GM19035 (cell line): ENCODE data around the gene KCNF1.

Experiments used
- ATAC-seq: cut with Tn5 transposase; IDR thresholded peaks from one replicate; pipeline ENCODE4 v1.9.1; 2021; ENCODE audit not compliant: unreplicated experiment

KCNF1 gene

GRCh38 chr2:10918661-10919409 lies 7.1 kb downstream of the KCNF1 start:
- ATAC-seq, result no peak

- ATAC-seq, result no peak
These were observed 7.7 kb downstream of the KCNF1 start for GRCh38 chr2:10919410-10919770.

DNA sequence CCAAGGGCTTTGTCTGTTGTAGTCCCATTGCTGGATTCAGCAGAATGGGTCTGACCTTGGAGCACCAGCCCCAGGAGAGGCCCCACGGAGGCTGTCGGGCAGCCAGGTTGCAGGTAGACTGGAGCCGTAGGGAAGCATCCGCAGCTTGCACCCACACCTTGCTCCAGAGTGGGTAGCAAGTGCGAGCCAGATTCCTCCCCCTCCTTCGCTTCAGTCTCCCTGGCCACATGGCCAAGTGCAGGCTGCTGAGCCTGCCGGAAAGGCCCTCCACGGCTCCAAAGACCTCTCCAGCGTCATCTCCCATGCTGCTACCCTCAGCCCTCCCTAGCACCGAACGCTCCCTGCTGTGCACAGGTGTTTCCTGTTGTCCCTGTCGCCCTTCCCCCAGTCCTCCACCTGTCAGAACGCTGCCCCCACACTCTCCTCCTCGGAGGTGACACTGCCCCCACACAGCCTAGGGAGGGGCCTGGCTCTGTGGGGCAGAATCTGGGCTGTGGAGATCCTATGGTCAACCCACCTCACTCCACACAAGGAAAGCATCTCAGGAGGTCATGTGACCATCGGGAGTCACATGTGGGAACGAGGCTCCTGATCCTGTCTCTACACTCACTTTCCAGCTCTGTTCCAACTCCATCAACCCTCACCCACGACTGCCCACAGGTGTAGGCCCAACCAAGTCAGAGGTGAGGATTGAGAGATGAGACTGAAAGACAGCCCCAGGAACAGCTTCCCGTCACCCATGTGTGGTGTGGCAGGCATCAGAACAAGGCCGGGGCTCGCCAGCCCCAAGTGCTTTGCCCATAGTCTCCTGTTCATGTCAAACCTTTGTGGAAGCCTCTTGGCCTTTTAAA lies 8.3 kb downstream of the KCNF1 start:
- no peak for ATAC-seq

GRCh38 chr2:10920764-10921388 lies 9.1 kb downstream of the KCNF1 start:
- ATAC-seq, result no peak

GRCh38 chr2:10921525-10921924 lies 9.8 kb downstream of the KCNF1 start:
- no peak for ATAC-seq

DNA sequence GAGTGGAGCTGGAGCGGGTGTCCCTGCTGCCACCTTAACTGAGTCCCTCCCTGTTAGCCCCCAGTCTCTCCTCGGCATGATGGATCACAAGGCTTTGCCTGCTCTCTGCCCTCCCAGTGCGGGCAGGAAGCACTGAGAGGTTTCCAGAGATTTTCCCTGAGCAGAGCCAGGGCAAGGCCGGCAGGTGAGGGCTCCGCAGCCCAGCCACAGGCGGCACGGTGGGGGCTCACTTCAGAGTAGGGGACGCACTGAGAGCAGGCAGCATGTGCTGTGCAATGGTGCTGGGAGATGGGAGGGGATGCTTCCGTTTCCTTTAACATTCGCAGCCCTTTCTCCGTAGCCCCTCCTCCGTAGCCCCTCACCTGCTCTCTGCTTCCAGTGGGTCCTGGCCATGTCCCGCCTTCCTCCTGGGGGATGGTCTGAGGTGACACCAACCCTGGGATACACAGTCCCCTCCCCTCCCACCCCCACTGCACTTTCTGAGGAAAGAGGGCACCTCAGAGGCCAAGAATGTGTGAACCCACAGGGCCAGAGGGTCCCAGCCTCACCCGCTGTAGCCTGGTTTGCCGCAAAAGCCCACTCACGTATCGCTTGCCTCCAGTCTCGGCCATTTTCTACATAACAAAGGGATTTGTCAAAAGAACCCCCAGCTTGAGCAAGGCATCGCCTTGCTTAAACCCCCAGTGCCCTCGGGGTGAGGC lies 10.7 kb downstream of the KCNF1 start:
- ATAC-seq, result no peak

GRCh38 chr2:10923008-10923375 lies 11.3 kb downstream of the KCNF1 start:
- no peak for ATAC-seq

- ATAC-seq, result no peak
These were observed 12.2 kb downstream of the KCNF1 start for GRCh38 chr2:10923965-10924364.

GRCh38 chr2:10924441-10924840 lies 12.7 kb downstream of the KCNF1 start:
- no peak for ATAC-seq

- ATAC-seq, result no peak
These were observed 13.1 kb downstream of the KCNF1 start for GRCh38 chr2:10924859-10925258.

DNA sequence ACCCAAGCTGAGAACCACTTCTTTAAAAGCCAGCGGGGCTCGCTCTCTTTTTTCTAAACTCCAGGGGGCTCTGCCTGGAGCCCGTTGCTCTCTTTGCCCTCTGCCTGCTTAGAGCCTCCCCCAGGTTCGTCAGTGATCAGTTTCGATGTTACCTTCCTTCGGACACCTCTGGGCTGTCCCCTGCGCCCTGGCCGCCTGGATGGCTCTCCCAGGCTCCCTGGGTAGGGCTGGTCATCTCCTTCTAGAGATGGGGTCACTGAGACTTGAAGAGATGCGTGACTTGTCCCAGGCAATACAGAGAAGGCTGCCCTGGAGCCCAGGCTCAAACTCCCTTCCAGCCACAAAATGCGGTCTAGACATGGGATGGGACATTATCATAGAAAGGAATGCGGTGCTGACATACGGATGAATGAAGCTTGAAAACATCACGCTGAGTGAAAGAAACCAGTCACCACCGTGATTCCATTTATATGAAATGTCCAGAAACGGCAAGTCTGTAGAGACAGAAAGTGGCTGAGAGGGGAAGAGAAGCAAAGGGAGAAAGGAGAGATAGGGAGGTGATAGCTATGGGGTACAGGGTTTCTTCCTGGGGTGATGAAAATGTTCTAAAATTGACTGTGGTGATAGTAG lies 14.6 kb downstream of the KCNF1 start:
- ATAC-seq, result no peak

GRCh38 chr2:10930721-10931516 lies 19.2 kb downstream of the KCNF1 start:
- no peak for ATAC-seq

- no peak for ATAC-seq
These were observed 20.0 kb downstream of the KCNF1 start for GRCh38 chr2:10931710-10932255.

GRCh38 chr2:10932345-10933151 lies 20.8 kb downstream of the KCNF1 start:
- no peak for ATAC-seq

DNA sequence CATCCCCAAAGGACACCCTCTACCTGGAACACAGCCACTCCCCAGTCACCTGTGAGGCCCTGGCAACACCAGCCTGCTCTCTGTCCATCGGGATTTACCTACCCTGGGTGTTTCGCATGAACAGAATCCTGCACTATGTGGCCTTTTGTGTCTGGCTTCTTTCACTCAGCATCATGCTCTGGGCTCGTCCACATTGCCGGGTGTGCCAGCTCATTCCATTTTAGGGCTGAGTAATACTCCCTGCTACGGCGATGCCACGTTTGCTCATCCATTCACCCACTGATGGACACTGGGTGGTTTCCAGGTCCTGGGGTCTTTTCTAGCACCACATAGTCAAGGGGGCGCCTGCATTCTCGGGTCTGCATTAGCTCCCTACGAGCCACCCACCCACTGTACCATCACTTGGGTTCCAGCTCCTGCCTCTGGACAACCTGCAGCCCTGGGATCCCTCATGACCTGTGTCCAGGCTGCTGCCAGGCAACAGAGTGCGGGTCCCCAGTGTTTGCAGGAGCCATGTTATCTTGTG lies 22.0 kb downstream of the KCNF1 start:
- no peak for ATAC-seq

DNA sequence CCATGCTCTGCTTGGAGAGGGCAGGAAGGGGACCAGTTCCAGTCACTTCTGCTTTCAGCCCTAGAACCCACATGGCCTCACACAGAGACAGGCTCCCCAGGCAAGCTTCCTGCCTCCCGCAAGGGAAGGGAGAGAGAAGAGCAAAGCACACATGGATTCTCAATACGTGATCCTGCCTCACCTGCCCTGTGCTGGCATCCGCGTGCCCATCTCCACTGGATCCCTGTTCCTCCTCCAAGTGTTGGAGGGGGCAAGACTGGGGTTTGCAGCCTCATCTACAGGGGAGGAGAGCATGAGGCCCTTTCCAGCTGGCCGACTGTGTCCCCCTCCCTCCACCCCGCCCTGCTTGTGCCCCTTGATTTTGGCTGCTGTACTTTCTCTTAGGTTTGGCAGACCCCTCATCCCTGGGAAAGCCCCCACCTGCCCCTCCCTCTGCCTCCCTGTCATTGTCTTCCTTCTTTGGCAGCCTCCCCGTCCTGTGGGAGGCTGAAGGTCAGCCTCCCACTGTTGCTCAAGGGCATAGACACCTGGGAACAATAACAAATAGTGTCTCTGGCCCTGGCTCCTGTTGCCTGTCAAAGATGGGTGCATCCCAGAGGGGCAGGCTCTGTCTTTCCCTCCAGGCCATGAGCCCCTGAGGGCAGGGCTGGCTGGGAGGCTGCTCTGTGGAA lies 22.7 kb downstream of the KCNF1 start:
- ATAC-seq, result no peak

GRCh38 chr2:10934979-10935350 lies 23.2 kb downstream of the KCNF1 start:
- no peak for ATAC-seq

- ATAC-seq, result no peak
These were observed 23.7 kb downstream of the KCNF1 start for GRCh38 chr2:10935366-10935918.
